Neutrophil (primary cell): ENCODE data around the gene ODAD4.

Source experiments
- H3K27ac ChIP-seq: fragments of 200-600 bp; sonication (generic); 2 replicates; pipeline ENCODE4 v1.5.1; 2016; ENCODE audit warnings: mild to moderate bottlenecking, moderate library complexity
- H3K27me3 ChIP-seq: fragments of 200-600 bp; sonication (generic); 2 replicates; pipeline ENCODE4 v1.6.0; 2016; ENCODE audit warnings: mild to moderate bottlenecking
- H3K36me3 ChIP-seq: fragments of 200-600 bp; sonication (generic); 2 replicates; pipeline ENCODE4 v1.5.1; 2017
- H3K4me1 ChIP-seq, 2 experiments: fragments of 200-600 bp in 1 of 2; sonication (generic) in 1 of 2; 1 replicate in 1 of 2; 2 replicates in 1 of 2; pipeline versions ENCODE4 v1.5.1 to v1.6.1; 2013 to 2016; ENCODE audit warnings: low read depth in 1 of 2, low read length in 1 of 2, mild to moderate bottlenecking in 1 of 2, moderate library complexity in 1 of 2; ENCODE audit not compliant: control insufficient read depth in 1 of 2, insufficient read depth in 1 of 2
- H3K4me3 ChIP-seq, 2 experiments: fragments of 200-600 bp in 1 of 2; sonication (generic) in 1 of 2; 1 replicate in 1 of 2; 2 replicates in 1 of 2; pipeline ENCODE4 v1.5.1; 2013 to 2016; ENCODE audit warnings: low read depth in 1 of 2, low read length in 1 of 2, mild to moderate bottlenecking in 1 of 2, moderate library complexity in 1 of 2
- H3K9me3 ChIP-seq: fragments of 200-600 bp; sonication (generic); 2 replicates; pipeline ENCODE4 v1.5.1; 2016
- CTCF ChIP-seq: fragments of 200-600 bp; sonication (generic); IDR thresholded peaks from 2 replicates; pipeline ENCODE4 v1.5.1; 2016; ENCODE audit warnings: antibody characterized with exemption

ODAD4 gene

DNA sequence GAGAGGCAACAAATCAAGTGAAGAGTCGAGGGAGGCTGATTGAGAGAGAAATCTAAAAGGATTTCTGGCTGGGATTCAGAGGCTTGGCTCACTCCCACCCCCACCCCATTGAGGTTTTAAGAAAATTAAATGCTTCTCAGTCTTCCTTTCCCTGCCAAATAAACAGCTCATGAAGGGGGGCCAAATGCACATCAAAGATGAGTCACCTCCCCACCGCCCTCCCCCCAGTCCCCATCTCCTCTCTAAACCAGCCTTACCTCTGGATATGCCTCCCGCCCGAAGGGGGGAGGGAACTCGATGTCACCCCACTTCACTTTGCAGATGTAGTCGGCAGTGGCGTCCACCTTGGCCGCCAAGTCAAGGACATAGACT lies 23.2 kb upstream of the ODAD4 start:
- no peaks in the 10 kb centered on the region for H3K27me3 ChIP-seq
- H3K27ac ChIP-seq: no peak overlapping the region
- no peaks in the 10 kb centered on the region for H3K9me3 ChIP-seq
- H3K4me1 ChIP-seq: no peaks in the 10 kb centered on the region
- TF ChIP-seq CTCF: no peak
- H3K36me3 ChIP-seq: peaks cover 98% of the 10 kb centered on the region
- H3K4me3 ChIP-seq: no peak overlapping the region

GRCh38 chr17:41907633-41908539 lies 22.5 kb upstream of the ODAD4 start:
- Histone ChIP-seq H3K4me3 (no peak overlapping the region), H3K27ac (no peak overlapping the region), H3K9me3 (no peaks in the 10 kb centered on the region), H3K36me3 (peaks cover 98% of the 10 kb centered on the region), H3K4me1 (no peaks in the 10 kb centered on the region), H3K27me3 (no peaks in the 10 kb centered on the region)
- TF ChIP-seq CTCF: no peak

DNA sequence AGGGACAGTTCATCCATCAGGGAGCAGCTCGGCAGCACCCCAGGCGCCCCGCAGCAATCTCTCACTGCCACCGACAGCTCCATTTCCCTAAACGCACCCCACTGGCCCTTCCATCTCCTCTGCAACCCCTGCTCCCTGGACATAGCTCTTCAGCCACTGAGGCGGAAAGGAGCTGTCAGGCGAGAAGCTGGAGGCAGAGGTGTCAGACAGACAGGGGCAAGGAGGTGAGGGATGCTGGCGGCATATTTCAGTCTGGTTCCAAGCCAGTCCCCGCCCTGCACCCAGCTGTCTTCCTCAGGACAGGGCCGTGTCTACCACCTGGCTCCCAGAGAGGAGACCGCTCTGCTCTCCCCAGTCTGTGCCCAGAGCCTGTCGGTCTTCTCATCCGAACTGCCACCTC lies 21.3 kb upstream of the ODAD4 start:
- no peak overlapping the region for H3K27ac ChIP-seq
- no peaks in the 10 kb centered on the region for H3K4me1 ChIP-seq
- no peak for TF ChIP-seq CTCF
- no peaks in the 10 kb centered on the region for H3K27me3 ChIP-seq
- no peak overlapping the region for H3K4me3 ChIP-seq
- no peaks in the 10 kb centered on the region for H3K9me3 ChIP-seq
- H3K36me3 ChIP-seq: peaks cover 97% of the 10 kb centered on the region

DNA sequence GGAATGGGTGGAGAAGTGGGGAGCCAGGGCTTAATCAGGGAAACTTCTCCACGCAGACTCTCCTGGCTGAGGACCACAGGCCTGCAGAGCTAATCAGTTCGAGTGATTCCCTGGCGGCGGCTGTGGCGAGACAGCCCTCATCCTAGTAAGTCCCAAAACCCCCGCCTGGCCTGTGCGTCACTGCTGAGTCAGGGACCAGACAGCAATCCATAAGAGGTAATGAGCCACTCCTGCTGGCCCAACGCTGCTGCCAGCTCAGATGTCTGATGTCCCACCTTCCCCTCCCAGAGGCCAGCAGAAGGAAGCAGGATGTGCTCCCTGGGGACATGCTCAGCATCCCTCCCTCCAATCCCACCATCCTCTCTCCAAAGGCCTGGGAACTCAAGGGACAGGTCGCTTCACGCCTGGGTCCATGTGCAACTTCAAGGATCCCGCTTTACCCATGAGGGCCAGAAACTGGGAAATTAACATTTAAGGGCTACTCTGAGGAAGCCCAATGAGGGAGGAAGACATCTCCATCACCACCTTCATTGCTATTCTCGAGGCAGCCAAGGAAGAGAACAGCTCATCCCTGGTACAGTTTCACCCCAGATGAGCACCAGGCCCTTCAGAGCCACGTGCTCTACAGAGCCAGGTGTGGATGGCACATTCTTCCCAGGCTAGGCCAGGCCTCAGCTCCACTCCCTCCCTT lies 19.6 kb upstream of the ODAD4 start:
- Histone ChIP-seq H3K9me3 (no peaks in the 10 kb centered on the region), H3K36me3 (peaks cover 79% of the 10 kb centered on the region), H3K4me3 (no peak overlapping the region), H3K27me3 (no peaks in the 10 kb centered on the region), H3K4me1 (no peaks in the 10 kb centered on the region), H3K27ac (no peak overlapping the region)
- no peak for TF ChIP-seq CTCF

DNA sequence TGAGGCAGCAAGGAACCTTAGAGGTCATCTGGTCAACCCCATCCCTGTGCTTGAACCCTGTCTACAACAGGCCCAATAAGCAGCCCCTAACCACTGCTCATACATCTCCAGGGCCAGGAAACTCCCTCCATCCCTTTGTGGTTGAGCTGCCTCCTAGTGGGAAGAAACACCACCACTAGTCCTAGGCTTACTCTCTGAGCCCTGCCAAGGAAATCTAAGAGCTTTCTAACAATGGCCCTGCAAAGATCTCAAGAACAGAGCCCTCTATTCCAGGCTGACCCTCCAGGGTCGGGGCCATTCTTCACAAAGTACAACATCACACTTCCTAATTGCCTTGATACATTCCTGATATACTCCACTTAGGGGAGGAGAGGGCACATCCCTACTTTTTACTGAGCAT lies 17.5 kb upstream of the ODAD4 start:
- Histone ChIP-seq H3K27me3 (no peaks in the 10 kb centered on the region), H3K27ac (no peak overlapping the region), H3K36me3 (peaks cover 59% of the 10 kb centered on the region), H3K9me3 (no peaks in the 10 kb centered on the region), H3K4me1 (peaks cover 8% of the 10 kb centered on the region in 2 experiments), H3K4me3 (no peak overlapping the region)
- TF ChIP-seq CTCF: no peak
